Measurements from ENCODE around the gene NACC2. TPM values are rescaled to one million over a fixed set of nuclear protein-coding genes. Genes with fewer than 3 reads are reported as not detected.
"Not testable (repeated sequence)": the region's sequence is repeated elsewhere in the genome, so short reads cannot be mapped to it uniquely, and the experiment has no call there.

NACC2 gene
- total RNA-seq, 1 donor from 2014 or later, result 5.4 TPM

- H3K27me3 Mint-ChIP-seq (ENCODE audit: low read depth), result no peaks in the 10 kb centered on the region
- H3K9me3 Mint-ChIP-seq, result peaks cover 11% of the 10 kb centered on the region
- H3K27ac Mint-ChIP-seq, result no peak overlapping the region
- H3K36me3 Mint-ChIP-seq (ENCODE audit: low read depth), result no peaks in the 10 kb centered on the region
- H3K4me3 Mint-ChIP-seq (ENCODE audit: low read depth), result no peak overlapping the region
- H3K4me1 Mint-ChIP-seq (ENCODE audit: low read depth), result no peaks in the 10 kb centered on the region
- DNase-seq (ENCODE audit: low spot score), result no peak
- intact Hi-C loops (cut with micrococcal nuclease), result no loop called here
These were observed 51.6 kb downstream of the NACC2 start for GRCh38 chr9:136043441-136043991.

GRCh38 chr9:136042541-136042940 is 52.5 kb downstream of the NACC2 start:
- intact Hi-C loops (cut with micrococcal nuclease), result no loop called here
- H3K27me3 Mint-ChIP-seq (ENCODE audit: low read depth), result no peaks in the 10 kb centered on the region
- H3K4me3 Mint-ChIP-seq (ENCODE audit: low read depth), result no peak overlapping the region
- H3K36me3 Mint-ChIP-seq (ENCODE audit: low read depth), result no peaks in the 10 kb centered on the region
- H3K4me1 Mint-ChIP-seq (ENCODE audit: low read depth), result no peaks in the 10 kb centered on the region
- peaks cover 12% of the 10 kb centered on the region for H3K9me3 Mint-ChIP-seq
- DNase-seq (ENCODE audit: low spot score), result no peak
- no peak overlapping the region for H3K27ac Mint-ChIP-seq

GRCh38 chr9:136040848-136041247 is 54.2 kb downstream of the NACC2 start:
- H3K27me3 Mint-ChIP-seq (ENCODE audit: low read depth); intact Hi-C loops (cut with micrococcal nuclease); DNase-seq (ENCODE audit: low spot score); H3K27ac Mint-ChIP-seq; H3K4me3 Mint-ChIP-seq (ENCODE audit: low read depth); H3K36me3 Mint-ChIP-seq (ENCODE audit: low read depth); H3K4me1 Mint-ChIP-seq (ENCODE audit: low read depth): not testable (repeated sequence)
- H3K9me3 Mint-ChIP-seq, result peaks cover 24% of the 10 kb centered on the region

GRCh38 chr9:136039488-136039887 is 55.6 kb downstream of the NACC2 start:
- Mint-ChIP-seq H3K4me3 (ENCODE audit: low read depth) (no peak overlapping the region), H3K9me3 (peaks cover 24% of the 10 kb centered on the region), H3K36me3 (ENCODE audit: low read depth) (no peaks in the 10 kb centered on the region), H3K27me3 (ENCODE audit: low read depth) (no peaks in the 10 kb centered on the region), H3K27ac (no peak overlapping the region), H3K4me1 (ENCODE audit: low read depth) (no peaks in the 10 kb centered on the region)
- intact Hi-C loops (cut with micrococcal nuclease), result no loop called here
- no peak for DNase-seq (ENCODE audit: low spot score)

GRCh38 chr9:136036848-136037247 is 58.2 kb downstream of the NACC2 start:
- Mint-ChIP-seq H3K27ac (no peak overlapping the region), H3K9me3 (peaks cover 24% of the 10 kb centered on the region), H3K27me3 (ENCODE audit: low read depth) (no peaks in the 10 kb centered on the region), H3K4me1 (ENCODE audit: low read depth) (no peaks in the 10 kb centered on the region), H3K4me3 (ENCODE audit: low read depth) (no peak overlapping the region), H3K36me3 (ENCODE audit: low read depth) (no peaks in the 10 kb centered on the region)
- intact Hi-C loops (cut with micrococcal nuclease), result no loop called here
- no peak for DNase-seq (ENCODE audit: low spot score)

GRCh38 chr9:136036050-136036449 is 59.0 kb downstream of the NACC2 start:
- H3K4me3 Mint-ChIP-seq (ENCODE audit: low read depth), result no peak overlapping the region
- no peaks in the 10 kb centered on the region for H3K36me3 Mint-ChIP-seq (ENCODE audit: low read depth)
- intact Hi-C loops (cut with micrococcal nuclease), result no loop called here
- no peak overlapping the region for H3K27ac Mint-ChIP-seq
- H3K9me3 Mint-ChIP-seq, result peaks cover 25% of the 10 kb centered on the region
- H3K27me3 Mint-ChIP-seq (ENCODE audit: low read depth), result no peaks in the 10 kb centered on the region
- H3K4me1 Mint-ChIP-seq (ENCODE audit: low read depth), result no peaks in the 10 kb centered on the region
- DNase-seq (ENCODE audit: low spot score), result no peak

- Mint-ChIP-seq H3K27me3 (ENCODE audit: low read depth) (peaks cover 2% of the 10 kb centered on the region), H3K4me3 (ENCODE audit: low read depth) (no peak overlapping the region), H3K4me1 (ENCODE audit: low read depth) (no peaks in the 10 kb centered on the region), H3K36me3 (ENCODE audit: low read depth) (no peaks in the 10 kb centered on the region), H3K27ac (no peak overlapping the region), H3K9me3 (peaks cover 14% of the 10 kb centered on the region)
- no peak for DNase-seq (ENCODE audit: low spot score)
- intact Hi-C loops (cut with micrococcal nuclease), result no loop called here
These were observed 63.1 kb downstream of the NACC2 start for GRCh38 chr9:136031741-136032730.

GRCh38 chr9:136031094-136031493 is 64.0 kb downstream of the NACC2 start:
- Mint-ChIP-seq H3K27me3 (ENCODE audit: low read depth) (peaks cover 2% of the 10 kb centered on the region), H3K4me1 (ENCODE audit: low read depth) (no peaks in the 10 kb centered on the region), H3K4me3 (ENCODE audit: low read depth) (no peak overlapping the region), H3K36me3 (ENCODE audit: low read depth) (no peaks in the 10 kb centered on the region), H3K27ac (no peak overlapping the region), H3K9me3 (peaks cover 5% of the 10 kb centered on the region)
- DNase-seq (ENCODE audit: low spot score), result no peak
- intact Hi-C loops (cut with micrococcal nuclease), result no loop called here

- Mint-ChIP-seq H3K4me3 (ENCODE audit: low read depth) (no peak overlapping the region), H3K27ac (no peak overlapping the region), H3K27me3 (ENCODE audit: low read depth) (peaks cover 2% of the 10 kb centered on the region), H3K36me3 (ENCODE audit: low read depth) (no peaks in the 10 kb centered on the region), H3K9me3 (peaks cover 3% of the 10 kb centered on the region), H3K4me1 (ENCODE audit: low read depth) (no peaks in the 10 kb centered on the region)
- DNase-seq (ENCODE audit: low spot score), result no peak
- intact Hi-C loops (cut with micrococcal nuclease), result no loop called here
These were observed 65.5 kb downstream of the NACC2 start for GRCh38 chr9:136029556-136029955.

- H3K27ac Mint-ChIP-seq, result no peak overlapping the region
- no peak for DNase-seq (ENCODE audit: low spot score)
- H3K9me3 Mint-ChIP-seq, result peaks cover 3% of the 10 kb centered on the region
- no peaks in the 10 kb centered on the region for H3K4me1 Mint-ChIP-seq (ENCODE audit: low read depth)
- H3K36me3 Mint-ChIP-seq (ENCODE audit: low read depth), result no peaks in the 10 kb centered on the region
- H3K27me3 Mint-ChIP-seq (ENCODE audit: low read depth), result peaks cover 2% of the 10 kb centered on the region
- no peak overlapping the region for H3K4me3 Mint-ChIP-seq (ENCODE audit: low read depth)
- intact Hi-C loops (cut with micrococcal nuclease), result no loop called here
These were observed 66.2 kb downstream of the NACC2 start for GRCh38 chr9:136028760-136029470.

GRCh38 chr9:136026943-136027289 is 68.2 kb downstream of the NACC2 start:
- intact Hi-C loops (cut with micrococcal nuclease); H3K36me3 Mint-ChIP-seq (ENCODE audit: low read depth); H3K4me1 Mint-ChIP-seq (ENCODE audit: low read depth); H3K27ac Mint-ChIP-seq; DNase-seq (ENCODE audit: low spot score); H3K9me3 Mint-ChIP-seq; H3K4me3 Mint-ChIP-seq (ENCODE audit: low read depth); H3K27me3 Mint-ChIP-seq (ENCODE audit: low read depth): not testable (repeated sequence)

GRCh38 chr9:136026266-136026942 is 68.7 kb downstream of the NACC2 start:
- peaks cover 2% of the 10 kb centered on the region for H3K27me3 Mint-ChIP-seq (ENCODE audit: low read depth)
- H3K27ac Mint-ChIP-seq, result no peak overlapping the region
- no peak overlapping the region for H3K4me3 Mint-ChIP-seq (ENCODE audit: low read depth)
- intact Hi-C loops (cut with micrococcal nuclease), result no loop called here
- DNase-seq (ENCODE audit: low spot score), result no peak
- no peaks in the 10 kb centered on the region for H3K36me3 Mint-ChIP-seq (ENCODE audit: low read depth)
- H3K9me3 Mint-ChIP-seq, result peaks cover 3% of the 10 kb centered on the region
- no peaks in the 10 kb centered on the region for H3K4me1 Mint-ChIP-seq (ENCODE audit: low read depth)
